HG02884 (cell line): Measurements from ENCODE around the gene PPIE.

ENCODE experiments used
- ATAC-seq: cut with Tn5 transposase; IDR thresholded peaks from one replicate; pipeline ENCODE4 v1.9.1; 2021; ENCODE audit warnings: mild to moderate bottlenecking, moderate library complexity; ENCODE audit not compliant: unreplicated experiment

The PPIE gene

GRCh38 chr1:39800471-39800835, 61.8 kb downstream of the PPIE start:
- no peak for ATAC-seq

- ATAC-seq, result no peak
Measured at GRCh38 chr1:39802496-39803260, 64.0 kb downstream of the PPIE start.

- no peak for ATAC-seq
Measured at GRCh38 chr1:39805385-39805784, 66.7 kb downstream of the PPIE start.

- no peak for ATAC-seq
Measured at GRCh38 chr1:39808784-39809517, 70.3 kb downstream of the PPIE start.

- no peak for ATAC-seq
Measured at GRCh38 chr1:39812913-39813312, 74.2 kb downstream of the PPIE start.
